ENCODE results near the gene STAB2. TPM values are rescaled to one million over a fixed set of nuclear protein-coding genes. Genes with fewer than 3 reads are reported as not detected.
"Not testable (repeated sequence)": the region's sequence is repeated elsewhere in the genome, so short reads cannot be mapped to it uniquely, and the experiment has no call there.

STAB2 gene
- total RNA-seq, 1 donor from 2014 or later: 0.12 TPM

DNA sequence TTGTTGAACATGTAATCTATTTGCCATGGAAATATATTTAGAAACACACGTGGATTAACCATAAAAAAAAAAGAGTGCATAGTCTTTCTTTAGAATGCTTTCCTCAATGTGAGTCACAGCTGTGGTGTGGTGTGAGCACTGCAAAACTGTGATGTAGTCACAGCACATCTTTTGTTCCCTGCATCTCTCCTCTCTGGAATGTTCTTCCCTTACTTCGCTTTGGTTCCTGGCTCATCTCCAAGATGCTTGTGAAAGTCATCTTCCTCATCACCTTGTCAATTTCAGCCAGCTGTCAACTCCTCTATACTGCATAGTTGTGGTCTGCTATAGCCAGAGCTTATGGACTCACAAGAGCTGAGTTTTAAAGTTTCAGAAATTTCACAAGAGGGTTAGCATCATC lies 60.2 kb downstream of the STAB2 start:
- DNase-seq (ENCODE audit: extremely low read depth, low read depth, low spot score): no peak

DNA sequence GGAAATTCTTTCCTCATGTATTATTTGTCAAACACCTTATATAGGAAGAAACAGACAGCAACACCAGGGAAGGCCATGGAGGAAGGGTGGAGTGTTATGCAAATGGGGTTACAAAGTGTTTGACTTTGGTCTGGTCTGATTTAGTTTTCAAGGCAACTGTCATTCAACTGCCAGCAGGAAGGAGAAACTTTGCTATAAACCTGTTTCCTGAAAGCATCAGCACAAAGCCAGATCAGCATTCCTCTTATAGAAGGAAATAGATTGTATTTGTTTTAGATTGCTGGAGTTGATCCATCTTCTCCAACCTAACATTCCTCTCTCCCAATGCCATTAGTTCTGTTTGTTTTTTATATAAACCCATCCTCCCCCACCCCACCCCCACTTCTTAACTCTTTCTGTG lies 65.7 kb downstream of the STAB2 start:
- DNase-seq (ENCODE audit: extremely low read depth, low read depth, low spot score): no peak

DNA sequence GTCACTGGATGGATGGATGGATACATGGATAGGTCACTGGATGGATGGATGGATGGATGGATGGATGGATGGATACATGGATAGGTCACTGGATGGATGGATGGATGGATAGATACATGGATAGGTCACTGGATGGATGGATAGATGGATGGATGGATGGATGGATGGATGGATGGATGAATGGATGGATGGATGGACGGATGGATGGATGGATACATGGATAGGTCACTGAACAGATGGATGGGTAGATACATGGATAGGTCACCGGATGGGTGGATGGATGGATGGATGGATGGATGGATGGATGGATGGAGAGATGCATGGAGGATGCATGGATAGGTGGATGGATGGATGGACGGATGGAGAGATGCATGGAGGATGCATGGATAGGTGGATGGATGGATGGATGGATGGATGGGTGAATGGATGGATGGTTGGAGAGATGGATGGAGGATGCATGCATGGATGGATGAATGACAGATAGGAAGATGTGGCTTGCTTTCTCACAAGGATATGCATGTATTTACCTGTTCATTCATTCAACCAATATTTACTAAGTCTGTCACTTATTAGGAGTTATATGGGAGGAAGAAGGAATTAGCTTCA lies 66.6 kb downstream of the STAB2 start:
- not testable (repeated sequence) for DNase-seq (ENCODE audit: extremely low read depth, low read depth, low spot score)

DNA sequence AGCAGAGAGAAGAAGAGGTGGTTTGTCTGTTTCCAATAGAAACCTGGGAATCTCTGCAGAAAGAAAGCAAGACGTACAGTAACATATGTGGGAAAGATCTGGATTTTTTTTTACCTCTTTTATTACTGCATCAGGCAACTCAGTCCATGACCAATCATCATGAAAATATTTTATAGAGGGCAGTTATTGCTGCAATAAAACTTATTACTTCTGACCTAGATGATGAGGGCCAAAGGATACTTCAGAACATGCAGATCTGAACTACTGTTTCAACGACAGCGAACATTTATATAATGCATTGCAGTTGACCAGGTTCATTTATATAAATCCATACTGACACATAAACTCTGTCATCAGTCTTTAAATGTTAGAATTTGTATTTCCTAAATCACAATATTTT lies 67.7 kb downstream of the STAB2 start:
- no peak for DNase-seq (ENCODE audit: extremely low read depth, low read depth, low spot score)

DNA sequence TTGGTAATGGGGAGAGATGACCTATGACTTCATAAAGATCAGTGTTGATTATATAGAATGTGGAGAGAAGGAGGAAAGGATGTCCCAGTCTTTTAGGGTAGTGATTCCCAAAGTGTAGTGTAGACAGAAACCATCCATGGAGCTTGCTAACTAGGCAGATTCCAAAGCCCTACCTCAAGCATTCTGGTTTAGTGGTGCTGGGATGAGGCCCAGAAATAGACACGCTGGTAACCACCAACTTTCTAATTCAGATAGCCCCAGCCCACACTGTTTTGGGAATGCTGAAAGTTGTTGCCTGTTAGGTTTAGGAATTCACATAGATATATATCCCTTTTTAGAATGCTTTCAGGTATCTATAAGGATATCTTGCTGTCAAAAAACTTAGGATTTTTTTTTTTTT lies 69.2 kb downstream of the STAB2 start:
- no peak for DNase-seq (ENCODE audit: extremely low read depth, low read depth, low spot score)

DNA sequence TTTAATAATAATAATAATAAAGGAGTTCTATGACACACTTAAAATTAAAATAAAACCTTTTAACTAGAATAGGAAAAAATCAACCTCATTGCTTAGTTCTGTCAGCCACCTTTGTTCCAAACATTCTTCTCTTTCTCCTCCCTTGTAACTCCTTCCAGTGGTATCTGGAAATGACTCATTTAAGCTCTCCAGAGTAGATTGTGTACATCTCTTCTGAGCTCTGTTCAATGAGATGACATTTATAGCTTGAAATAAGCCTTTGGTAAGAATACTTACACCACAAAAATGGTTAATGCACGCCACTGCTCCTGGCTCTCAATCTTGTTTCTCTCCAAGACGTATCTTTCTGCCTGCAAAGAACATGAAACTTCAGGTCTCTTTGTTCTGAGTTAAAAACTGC lies 70.3 kb downstream of the STAB2 start:
- DNase-seq (ENCODE audit: extremely low read depth, low read depth, low spot score): no peak

DNA sequence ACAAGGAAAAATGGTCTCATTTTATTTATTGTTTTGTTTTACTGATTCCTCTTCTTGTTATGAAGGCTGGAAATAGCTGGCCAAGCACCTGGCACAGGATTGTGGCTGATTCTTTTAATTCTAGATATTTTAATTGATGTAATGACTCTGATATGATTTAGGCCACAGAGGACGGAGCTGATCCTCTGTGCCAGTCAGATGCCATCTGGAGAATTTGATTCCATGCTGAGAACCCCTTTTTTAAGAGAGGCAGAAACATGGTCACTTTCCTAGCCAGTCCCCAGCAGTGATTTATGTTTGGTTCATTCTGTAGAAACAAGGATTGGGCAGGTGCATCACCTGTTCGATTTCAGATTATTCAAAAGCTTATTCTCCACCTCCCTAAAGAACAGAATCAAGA lies 77.6 kb downstream of the STAB2 start:
- DNase-seq (ENCODE audit: extremely low read depth, low read depth, low spot score): no peak

DNA sequence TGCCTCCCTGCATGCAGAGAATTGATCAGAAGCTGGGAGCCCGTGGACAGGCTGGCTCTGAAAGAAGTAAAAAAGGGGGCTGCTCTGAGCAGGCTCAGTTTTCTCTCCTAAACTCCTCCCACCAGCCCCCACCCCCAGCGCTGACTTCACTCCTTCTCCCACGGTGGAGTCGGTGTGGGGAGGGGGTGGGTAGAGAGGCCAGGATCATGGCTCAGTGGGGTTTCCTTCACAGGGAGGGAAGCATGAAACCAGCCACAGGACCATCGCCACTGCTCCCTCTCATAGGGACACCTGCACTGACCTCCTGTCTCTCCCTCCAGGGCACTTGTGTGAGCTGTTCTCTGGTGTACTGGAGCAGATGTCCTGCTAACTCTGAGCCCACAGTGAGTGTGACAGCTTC lies 78.9 kb downstream of the STAB2 start:
- no peak for DNase-seq (ENCODE audit: extremely low read depth, low read depth, low spot score)

DNA sequence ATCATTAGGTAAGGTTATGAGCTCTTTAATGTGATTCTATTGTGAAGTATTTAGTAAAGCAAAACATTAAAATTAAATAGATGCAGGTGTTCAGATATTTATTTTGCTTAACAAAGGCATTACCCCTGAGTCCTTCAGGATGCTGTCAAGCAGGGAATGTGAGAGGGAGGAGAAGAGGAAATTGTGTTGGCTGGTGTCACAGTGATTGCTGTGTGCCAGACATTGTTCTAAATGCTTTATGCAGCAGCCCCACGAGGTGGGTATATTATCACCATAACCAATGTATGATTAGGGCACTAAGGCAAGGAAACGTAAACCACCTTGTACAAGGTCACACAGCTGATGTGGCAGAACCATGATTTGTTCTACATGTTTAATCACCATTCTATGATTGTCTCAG lies 80.1 kb downstream of the STAB2 start:
- no peak for DNase-seq (ENCODE audit: extremely low read depth, low read depth, low spot score)

DNA sequence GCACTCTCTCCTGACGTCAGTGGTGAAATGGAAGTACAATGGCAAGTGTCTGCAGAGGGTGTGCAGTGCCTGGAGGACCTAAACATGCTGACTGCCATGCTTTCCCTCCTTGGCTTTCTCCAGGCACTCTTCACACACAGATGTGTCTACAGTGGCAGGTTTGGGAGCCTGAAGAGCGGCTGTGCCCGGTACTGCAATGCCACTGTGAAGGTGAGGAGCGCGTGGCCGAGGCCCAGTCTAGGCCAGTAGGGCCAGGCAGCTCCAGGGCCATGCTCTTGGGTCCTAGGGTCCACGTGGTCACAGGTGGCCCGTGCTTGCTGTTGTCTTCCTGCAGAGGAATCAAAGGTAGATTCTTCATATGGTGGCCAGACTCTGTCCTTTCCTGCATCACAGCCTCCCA lies 81.4 kb downstream of the STAB2 start:
- no peak for DNase-seq (ENCODE audit: extremely low read depth, low read depth, low spot score)

DNA sequence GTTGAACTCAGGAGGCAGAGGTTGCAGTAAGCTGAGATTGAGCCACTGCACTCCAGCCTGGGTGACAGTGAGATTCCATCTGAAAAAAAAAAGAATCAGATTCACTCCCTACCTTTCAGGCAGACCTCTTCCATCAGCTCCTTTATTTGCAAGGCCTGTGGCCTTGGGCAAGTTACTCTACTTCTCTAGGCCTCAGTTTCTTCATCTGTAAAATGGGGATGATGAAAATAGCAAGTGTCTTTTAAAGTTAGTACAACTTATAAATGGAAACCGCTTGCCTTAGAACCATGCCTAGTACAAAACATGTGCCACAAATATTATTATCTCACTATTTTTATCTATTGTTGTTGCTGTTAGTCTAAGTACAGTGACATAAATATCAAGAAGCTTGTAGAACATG lies 84.3 kb downstream of the STAB2 start:
- no peak for DNase-seq (ENCODE audit: extremely low read depth, low read depth, low spot score)

DNA sequence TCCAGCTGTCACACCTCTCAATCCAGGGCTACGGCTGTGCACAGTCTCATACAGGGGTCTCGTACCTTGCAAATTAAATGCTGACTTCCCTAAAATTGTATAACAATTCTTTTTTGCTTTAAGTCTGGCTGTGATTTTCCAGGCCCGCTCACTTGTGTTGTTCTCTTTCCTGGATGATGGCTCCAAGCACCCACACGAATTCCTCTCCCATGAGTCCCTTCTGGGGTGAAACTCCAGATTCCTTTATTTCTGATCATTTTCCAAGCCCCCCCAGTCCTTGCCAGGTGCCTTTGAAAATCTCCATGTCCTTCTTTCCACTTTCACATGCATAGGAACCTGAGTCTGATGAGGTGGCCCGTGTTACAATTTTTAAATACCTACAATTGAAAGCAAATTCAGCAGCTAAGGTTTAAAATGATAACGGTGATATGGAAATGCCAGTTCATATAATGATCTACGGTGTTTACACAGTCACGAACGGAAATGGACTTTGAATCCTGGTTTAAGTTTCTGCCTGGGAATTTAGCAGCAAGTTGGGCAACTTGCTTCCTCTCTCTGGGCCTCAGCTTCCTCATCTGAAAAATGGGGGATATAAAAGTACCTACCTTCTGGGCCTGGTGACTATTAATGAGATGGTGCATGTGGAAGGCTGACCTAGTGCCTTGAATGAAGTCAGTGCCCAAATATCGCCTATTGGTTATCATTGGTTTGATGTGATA lies 85.5 kb downstream of the STAB2 start:
- no peak for DNase-seq (ENCODE audit: extremely low read depth, low read depth, low spot score)

DNA sequence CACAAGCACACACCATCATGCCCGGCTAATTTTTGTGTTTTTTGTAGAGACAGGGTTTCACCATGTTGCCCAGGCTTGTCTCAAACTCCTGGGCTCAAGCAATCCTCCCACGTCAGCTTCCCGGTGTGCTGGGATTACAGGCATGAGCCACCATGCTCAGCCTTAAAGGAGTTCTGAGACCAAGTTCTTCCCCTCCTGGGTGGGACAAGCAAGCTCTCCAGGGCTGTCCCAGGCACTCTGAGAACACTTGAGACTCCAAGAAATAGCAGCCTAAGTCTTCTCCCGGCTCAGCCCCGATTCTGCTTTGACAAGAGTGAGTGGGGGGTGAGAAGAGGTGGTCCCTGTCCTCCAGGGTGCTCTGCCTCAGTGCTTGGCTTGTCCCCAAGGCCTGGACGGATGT lies 86.4 kb downstream of the STAB2 start:
- no peak for DNase-seq (ENCODE audit: extremely low read depth, low read depth, low spot score)

DNA sequence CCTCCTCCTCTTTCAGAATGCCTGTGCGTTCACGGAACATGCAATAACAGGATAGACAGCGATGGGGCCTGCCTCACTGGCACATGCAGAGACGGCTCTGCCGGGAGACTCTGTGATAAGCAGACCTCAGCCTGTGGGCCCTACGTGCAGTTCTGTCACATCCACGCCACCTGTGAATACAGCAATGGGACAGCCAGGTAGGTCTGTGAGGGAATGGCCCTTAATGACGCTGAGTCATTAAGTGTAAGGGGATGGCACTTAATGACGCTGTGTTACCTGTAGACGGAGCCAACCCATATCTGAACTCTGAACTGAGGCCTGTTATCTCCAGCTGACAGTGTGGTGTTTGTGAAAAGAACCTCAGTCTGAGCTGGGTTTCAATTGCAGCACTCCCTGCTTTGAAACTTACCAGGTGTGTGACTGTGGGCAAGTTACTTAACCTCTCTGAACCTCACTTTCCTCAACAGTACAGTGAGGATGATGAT lies 86.9 kb downstream of the STAB2 start:
- no peak for DNase-seq (ENCODE audit: extremely low read depth, low read depth, low spot score)

DNA sequence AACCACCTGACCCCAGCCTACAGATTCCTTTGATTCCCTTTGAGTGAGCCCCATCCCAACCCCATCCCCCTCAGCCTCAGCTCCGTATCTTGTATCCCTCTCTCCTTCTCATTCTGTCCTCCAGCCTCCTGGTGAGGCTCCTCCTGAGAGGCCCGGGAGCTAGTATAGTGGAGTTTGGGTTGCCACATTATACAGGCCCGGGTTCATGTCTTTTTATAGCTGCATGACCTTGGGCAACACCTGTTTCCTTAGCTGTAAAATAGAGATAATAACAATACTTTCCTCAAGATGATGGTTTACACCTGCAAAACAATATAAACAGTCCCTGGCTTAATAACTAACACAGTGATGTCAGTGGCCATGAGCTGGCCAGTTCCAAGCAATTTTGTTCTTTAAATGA lies 89.8 kb downstream of the STAB2 start:
- no peak for DNase-seq (ENCODE audit: extremely low read depth, low read depth, low spot score)

DNA sequence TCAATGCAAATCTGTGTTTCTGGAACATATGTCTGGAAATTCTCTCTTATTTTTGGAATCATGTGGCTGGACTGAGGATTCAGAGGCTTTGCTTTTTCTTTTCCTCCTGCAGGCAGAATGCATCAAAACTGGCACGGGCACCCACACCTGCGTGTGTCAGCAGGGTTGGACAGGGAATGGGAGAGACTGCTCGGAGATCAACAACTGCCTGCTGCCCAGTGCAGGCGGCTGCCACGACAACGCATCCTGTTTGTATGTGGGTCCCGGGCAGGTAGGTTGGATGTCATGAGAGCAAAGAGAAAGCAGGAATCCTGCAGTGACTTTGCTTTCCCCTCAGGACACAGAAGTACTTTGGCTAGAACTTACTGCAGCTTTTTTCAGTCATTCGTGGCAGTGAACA lies 90.3 kb downstream of the STAB2 start:
- DNase-seq (ENCODE audit: extremely low read depth, low read depth, low spot score): no peak

DNA sequence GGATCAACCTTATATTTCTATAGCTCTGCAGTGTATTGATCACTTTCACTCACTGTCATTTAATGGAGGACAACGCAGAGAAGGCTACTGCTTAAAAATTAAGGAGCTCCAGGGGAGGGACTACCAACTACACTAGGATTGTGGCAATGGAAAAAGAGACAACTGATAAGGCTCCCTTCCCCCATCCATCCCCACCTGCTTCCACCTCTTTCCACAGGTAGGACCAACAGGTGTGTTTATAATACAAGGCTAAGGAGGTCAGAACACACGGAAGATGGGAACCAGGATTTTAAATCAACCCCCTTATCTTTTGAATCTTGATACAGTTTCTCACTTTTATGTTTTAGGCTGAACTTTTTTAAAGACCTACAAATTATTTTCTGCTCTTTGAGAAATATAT lies 90.8 kb downstream of the STAB2 start:
- no peak for DNase-seq (ENCODE audit: extremely low read depth, low read depth, low spot score)

DNA sequence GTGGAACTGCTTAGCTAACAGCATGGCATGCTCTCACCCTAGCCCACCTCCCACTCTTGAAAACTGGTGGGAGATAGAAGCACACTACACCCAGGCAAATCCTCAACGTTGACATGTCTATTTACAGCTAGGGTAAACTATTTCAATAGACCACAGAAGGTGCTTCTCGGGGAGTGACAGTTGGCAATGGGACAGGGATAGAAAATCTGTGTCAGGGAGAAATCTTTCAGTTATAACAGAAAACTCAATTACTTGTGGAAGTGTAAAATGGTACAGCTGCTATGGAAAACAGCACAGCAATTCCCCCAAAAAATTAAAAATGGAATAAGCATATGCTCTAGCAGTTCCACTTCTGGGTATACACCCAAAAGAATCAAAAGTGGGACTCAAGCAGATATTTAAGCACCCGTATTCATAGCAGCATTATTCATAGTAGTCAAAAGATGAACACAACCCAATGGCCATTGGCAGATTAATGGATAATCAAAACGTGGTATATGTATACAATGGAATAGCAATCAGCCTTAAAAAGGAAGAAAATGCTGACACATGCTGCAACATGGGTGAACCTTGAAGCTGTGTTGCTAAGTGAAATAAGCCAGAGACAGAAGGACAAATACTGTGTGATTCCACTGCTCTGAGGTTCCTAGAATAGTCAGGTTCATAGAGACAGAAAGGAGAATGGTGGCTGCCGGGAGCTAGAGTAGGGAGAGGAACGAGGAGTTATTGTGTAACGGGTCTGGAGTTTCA lies 92.5 kb downstream of the STAB2 start:
- no peak for DNase-seq (ENCODE audit: extremely low read depth, low read depth, low spot score)

DNA sequence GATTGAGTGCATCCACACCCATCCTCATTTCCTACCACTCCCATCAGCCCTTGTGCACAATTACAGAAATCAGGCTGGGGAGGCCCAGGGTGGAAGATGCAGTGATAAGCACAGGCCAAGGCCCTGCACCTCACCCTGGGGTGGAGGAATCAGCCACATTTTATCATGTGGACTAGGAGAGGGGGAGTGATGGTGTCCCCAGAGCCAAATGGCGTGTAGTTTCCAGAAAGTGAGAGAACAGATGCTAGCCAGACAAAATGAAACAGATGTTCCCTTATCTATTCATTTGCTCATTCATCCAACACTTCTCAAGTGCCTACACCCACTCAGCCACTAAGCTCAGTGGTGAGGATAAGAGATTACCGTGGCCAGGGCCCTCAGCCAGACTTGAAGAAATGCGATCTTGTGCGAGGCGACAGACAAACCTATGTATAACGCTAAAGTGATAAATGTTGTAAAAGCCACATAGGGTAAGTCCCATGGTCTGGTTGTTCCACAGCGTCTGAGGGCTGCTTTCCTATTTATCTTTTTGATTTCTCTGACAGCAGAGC lies 93.6 kb downstream of the STAB2 start:
- DNase-seq (ENCODE audit: extremely low read depth, low read depth, low spot score): no peak

DNA sequence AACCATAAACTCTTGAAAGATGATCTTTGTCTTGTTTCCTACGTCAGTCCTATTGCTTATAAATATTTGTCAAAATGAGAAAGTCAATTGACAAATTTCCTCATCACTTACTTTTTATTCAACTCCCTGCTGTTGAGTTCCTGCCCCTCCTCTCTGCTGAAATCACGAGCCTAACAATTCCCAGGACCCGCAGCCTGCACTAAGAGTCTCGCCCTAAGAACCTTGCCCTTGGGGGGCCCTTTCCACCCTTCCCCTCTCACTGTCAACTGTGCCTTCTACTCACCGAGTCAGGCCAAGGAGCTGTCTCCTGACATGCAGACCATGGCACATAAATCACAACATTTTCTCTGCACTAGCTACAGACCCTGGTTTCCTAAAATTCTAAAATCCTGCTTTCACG lies 99.0 kb downstream of the STAB2 start:
- DNase-seq (ENCODE audit: extremely low read depth, low read depth, low spot score): no peak

DNA sequence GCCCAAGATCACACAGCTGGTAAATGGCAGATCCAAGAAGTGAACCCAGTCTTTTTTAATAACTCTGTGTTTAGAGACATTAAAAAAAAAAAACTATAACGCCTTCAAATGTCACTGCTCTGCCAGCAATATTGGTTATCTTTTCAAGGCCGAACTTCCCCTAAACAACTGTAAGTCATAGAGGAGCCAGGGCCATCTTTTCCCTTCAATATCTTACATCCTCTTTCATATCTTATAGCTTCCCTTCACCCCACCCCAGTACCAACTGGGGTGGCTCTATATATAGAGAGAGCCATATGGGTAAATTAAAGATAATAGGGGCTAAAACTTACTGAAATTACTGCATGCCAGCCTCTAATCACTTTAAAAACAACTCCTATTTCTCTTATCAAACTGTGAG lies 100.2 kb downstream of the STAB2 start:
- DNase-seq (ENCODE audit: extremely low read depth, low read depth, low spot score): no peak
